D341Med (cell line): ENCODE data around the gene TFIP11.

Source experiments
- DNase-seq: peaks from one replicate; pipeline ENCODE4 v3.0.0; 2012; ENCODE audit warnings: low spot score

Gene TFIP11

GRCh38 chr22:26479043-26479791, 33.1 kb downstream of the TFIP11 start:
- DNase-seq = no peak

DNA sequence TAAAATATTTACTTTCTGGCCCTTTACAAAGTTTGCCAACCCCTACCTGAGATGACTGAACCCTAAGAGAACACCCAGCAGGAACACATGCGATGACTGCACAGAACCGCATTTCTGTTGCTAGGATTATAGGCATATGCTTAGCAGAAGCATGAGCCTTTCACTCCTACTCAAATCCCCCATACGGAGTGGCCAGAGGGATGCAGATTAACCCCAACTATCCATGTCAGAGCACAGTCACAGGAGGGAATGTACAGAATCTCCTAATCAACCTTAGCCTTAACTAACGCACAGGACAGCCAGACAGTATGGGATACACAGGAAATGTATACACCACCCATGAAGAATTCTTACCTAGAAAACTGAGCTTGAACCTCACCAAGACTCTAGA, 34.9 kb downstream of the TFIP11 start:
- DNase-seq = no peak

DNA sequence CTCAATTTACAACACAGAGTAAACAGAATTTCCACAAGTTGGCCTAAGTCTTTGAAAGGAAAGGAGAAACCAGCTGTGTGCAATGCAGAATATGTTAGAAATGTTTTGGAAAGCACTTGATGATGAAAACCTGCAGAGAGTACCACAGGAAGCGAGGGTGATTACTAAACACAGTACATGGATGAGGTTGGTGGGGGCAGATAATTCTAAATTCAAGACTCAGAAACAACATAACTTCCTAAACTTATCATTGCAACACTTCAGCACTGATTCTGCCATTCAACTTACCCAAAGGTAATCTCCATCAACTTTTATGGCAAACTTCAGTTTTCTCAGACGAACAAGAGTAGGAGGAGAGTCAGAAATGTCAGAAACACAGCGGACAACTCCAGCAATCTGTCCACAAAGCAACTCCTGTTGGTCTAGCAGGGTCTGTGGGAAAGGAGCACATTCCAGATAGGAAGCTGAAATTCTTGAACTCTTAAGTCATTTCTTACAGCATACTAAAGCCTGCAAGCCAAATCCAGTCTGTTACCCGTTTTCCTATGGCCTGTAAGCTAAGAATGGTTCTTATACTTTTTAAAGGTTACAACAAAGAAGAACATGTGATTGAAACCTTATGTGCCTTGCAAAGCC, 35.5 kb downstream of the TFIP11 start:
- DNase-seq = no peak

- DNase-seq = no peak
Observed at GRCh38 chr22:26474682-26475081, 37.6 kb downstream of the TFIP11 start.

- DNase-seq = no peak
Observed at GRCh38 chr22:26471522-26471921, 40.8 kb downstream of the TFIP11 start.

DNA sequence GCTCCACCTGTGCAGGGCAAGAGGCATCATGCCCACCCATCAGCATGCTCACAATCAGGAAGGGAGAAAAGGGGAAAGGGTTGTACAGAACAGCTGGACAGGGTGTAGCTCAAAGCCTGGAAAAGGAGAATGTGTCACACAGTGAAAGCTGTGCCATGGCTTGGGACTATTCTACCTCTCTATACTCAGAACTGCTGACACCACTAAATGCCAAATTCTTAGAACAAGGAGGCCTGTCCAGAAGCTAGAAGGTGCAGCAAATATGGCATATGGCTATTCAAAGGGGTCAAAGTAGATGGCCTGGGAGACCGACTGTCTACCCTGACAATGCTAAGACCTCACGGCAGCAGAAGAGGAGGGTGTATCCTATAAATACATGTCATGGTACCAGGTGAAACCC, 41.5 kb downstream of the TFIP11 start:
- no peak for DNase-seq

DNA sequence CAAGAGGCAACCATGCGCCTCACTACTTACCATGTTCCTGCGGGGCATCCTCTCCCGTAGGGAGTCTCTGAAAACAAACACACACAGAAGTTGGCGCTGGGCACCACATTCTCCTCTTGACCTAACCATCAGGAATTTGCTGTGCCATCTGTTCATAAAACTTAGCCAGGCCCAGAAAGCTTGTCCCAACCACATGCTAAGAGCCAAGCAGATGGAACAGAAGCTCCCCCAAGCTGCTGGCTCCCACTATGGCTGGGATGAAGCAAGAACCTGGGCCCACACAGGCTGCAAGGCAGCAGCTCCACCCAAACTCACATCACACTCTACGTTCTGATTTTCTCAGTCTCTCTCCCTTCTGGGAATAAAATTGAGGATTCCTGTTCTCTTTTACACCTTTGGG, 46.1 kb downstream of the TFIP11 start:
- DNase-seq = peak; percentile 58

GRCh38 chr22:26464312-26464711, 48.0 kb downstream of the TFIP11 start:
- no peak for DNase-seq

DNA sequence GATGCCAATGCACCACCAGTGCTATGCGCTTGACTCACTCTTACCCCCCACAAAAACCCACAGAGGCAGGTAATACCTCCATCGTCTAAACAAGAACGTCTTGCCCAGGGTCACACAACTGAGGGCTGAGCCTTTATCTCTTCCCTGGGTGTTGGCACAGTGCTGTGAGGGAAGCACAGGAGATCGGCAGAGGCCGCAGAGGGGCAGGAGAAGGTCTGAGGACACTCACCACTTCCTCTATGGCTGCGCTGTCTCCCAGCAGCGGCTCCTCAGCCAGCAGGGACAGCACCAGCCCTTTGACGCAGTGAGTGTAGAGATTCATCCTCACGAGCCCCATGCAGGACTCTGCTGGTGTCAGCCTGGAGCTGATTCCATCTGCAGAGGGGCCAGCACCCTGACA, 48.6 kb downstream of the TFIP11 start:
- no peak for DNase-seq

- DNase-seq = no peak
Observed at GRCh38 chr22:26463101-26463661, 49.1 kb downstream of the TFIP11 start.

DNA sequence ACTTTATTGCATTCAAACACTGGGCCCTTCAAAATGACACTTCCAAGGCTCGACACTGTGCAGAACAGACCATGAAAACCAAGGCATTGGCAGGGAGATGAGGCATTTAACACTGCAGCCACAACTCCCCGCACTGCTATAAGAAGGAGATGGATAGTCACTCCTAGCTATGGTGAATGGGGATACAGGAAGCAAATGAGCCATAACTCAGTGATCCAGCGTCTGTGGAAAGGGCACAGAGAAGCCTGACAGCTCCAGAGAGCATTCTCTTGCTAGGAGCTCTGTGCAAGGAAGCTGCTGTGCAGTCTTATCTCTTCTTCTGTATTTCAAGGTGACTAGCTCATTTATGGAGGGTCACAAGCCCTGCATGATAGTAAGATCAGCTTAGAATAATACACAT, 49.6 kb downstream of the TFIP11 start:
- DNase-seq = no peak

- no peak for DNase-seq
Observed at GRCh38 chr22:26462051-26462450, 50.2 kb downstream of the TFIP11 start.

DNA sequence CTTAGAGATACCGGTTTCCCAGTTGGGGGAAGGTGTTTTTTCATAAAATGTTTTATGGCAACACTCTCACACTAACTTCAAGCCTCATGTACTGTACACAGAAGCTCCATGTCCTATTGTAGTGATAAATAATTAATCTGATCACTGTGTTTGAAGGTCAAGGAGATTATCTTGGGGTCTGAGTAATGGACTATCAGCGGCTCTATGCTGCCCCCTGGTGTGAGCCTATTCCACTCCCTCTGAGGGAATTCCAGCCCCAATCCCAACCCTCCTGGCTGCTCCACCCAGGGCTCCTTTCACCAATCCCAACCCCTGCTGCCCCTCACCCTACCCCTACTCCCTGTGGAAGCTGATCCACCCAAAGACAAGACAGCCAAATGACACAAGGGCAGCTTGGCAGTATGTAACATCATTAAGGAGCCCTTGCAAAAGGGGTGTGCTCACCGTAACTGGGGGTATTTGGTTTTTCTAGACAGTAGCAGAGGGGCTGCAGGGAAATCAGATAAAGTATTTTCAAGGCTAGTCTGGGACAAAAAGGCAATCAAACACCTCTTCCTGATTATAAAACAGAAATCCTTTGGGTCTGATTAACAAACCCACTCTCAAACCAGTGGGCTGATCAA, 51.0 kb downstream of the TFIP11 start:
- peak; percentile 84 for DNase-seq

DNA sequence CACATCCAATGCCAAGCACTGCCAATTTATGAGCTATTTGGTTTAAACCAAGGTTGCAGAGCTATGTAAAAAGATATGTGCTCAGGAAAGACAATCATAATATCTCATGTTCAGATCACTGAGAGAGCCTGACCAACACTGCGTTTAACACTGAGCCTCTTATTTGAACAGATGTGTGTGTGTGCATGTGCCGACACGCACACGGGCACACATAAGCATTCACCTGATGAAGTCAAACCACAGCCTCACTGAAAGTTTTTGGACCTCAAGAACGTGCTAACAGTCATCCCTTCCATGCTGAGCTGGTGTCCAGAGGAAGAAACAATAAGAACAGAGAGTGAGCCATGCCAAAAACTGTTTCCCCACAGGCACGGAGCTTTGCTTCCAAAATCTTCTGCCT, 52.1 kb downstream of the TFIP11 start:
- no peak for DNase-seq

DNA sequence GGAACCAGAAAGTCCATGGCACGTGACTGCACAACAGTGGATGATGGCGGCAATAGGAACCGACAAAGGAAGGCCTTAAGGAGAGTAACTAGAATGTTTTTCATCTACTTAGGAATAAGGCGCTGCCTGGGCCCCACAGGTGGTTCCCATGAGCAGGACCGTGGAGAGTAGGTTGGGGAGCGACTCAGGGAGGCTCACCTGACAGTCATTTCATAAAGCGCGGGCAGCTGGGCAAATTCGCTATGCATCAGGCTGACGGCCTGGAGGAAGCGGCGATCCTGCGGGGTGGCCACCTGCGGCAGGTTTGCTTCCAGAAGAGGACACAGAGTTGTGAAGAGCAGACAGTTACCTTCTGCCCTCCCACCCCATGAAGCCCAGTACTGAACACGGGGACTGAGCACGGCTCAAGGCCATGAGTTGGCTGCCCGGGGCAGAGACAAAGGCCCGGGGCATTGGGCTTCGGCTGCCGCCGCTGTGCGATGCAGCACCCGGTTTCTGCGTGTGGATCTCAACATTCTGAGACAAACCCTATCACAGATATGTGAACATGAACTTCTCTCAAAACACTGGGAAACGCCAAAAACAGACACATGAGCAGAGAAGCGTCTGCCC, 54.5 kb downstream of the TFIP11 start:
- DNase-seq = no peak

- DNase-seq = peak; percentile 80
Observed at GRCh38 chr22:26453812-26454500, 58.3 kb downstream of the TFIP11 start.

DNA sequence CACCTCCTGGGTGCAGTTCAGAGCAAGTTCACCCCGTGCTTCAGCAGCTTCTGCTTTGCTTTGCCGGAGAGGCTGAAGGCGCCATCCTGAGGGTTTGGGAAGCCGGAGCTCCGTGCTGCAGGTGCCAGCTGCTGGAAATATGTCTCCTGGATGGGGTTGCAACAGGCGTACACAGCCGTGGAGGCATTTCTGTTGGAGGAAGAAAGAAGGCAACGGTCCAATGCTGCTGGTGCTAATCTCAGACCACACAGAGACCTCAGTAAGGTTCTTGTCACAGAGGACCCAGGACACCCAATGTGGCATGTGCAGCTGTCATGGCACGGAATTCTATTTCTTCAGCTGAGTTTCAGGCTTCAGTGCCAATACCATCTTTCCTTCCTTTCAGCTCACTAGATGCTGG, 59.1 kb downstream of the TFIP11 start:
- no peak for DNase-seq

DNA sequence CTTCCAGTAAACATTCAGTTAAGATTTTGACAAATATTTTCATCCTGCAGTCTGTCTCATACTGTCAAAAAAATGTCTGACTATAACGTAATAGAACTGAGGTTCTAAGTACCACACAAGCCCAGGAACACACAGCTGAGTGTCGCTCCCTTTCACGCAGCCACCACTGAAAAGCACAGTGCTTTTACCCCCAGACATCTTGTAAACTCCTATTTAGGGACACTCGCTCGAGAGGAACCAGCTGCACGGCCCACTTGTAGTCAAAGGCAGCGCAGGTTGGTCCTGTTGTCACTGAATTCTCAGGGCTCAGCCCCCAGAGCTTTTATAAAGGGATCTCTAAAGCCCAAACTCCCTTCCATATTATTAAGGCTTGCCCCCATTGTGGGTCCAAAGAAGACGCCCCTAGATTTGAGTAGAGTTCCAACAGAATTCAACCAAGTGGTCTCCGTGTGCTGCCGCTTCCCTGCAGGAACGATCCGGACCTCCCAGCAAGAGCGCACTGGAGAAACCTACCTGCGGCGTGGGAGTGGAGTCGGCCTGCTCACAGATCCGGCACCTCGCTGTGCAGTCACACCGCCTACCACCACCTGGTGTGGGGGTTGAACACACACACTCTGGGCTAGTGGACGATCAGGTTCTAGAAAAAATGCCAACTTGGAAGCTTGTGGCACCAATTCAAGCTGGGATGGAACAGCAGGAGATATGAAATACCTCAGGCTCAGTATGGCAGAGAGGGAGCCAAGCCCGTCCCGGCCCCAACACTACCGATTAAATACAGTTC, 59.8 kb downstream of the TFIP11 start:
- DNase-seq = no peak

DNA sequence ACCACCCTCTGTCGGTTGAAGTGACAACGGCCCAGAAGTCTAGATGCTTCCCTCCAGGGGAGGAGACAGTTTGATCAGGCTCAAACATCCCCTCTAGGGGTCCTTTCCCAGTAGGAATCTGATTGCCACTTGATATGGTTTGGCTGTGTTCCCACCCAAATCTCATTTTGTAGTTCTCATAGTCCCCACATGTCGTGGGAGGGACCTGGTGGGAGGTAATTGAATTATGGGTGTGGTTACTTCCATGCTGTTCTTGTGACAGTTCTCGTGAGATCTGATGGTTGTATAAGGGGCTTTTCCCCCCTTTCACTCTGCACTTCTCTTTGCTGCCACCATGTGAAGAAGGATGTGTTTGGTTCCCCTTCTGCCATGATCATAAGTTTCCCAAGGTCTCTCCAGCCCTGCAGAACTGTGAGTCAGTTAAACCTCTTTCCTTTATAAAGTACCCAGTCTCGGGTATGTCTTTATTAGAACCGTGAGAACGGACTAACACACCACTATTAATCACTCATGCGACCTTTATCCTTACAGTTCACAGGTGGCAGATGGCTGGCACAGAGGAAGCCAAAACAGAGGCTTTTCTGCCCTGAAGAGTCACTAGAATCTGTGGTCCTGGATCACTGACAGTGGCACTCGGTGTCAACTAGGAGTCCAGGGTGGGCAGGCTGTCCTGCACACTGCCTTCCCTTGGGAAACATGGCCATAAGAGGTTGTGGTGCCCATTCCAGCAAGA, 61.7 kb downstream of the TFIP11 start:
- DNase-seq = no peak

GRCh38 chr22:26448941-26449340, 63.3 kb downstream of the TFIP11 start:
- no peak for DNase-seq

DNA sequence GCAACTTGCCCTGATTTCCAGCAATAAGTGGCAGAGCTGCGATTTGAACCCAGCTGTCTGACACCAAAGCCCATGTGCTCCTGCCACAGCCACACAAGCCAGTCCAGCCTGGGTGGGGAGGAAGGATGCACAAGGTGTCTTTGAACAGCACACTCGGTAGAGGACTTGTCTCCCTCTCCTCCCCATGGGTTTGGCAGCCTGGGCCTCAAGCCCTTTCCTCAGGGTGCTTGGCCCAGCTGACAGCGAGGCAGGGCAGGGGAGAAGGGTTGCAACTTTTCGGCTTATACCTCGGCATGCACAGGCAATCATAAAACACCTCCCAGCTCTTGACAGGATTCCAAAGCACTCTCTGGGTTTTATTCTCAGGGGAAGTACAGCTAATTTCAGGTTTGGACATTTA, 63.9 kb downstream of the TFIP11 start:
- DNase-seq = no peak
